SJCRH30 (cell line): ENCODE measurements around the gene RARB. TPM values are rescaled to one million over a fixed set of nuclear protein-coding genes. Genes with fewer than 3 reads are reported as not detected.

Experiments used
- DNase-seq, 2 experiments: peaks; one replicate each; pipeline ENCODE4 v3.0.0-alpha.2; 2015 to 2020
- H3K27ac ChIP-seq: fragments of 250-450 bp; sonication (Bioruptor Pico); 2 replicates; pipeline ENCODE4 v1.5.1; 2020; ENCODE audit warnings: mild to moderate bottlenecking, moderate library complexity
- H3K27me3 ChIP-seq: fragments of 250-450 bp; sonication (Bioruptor Pico); 2 replicates; pipeline ENCODE4 v1.5.1; 2020; ENCODE audit warnings: mild to moderate bottlenecking, moderate library complexity
- H3K36me3 ChIP-seq: fragments of 250-450 bp; sonication (Bioruptor Pico); 2 replicates; pipeline ENCODE4 v1.5.1; 2020; ENCODE audit warnings: mild to moderate bottlenecking, moderate library complexity
- H3K4me1 ChIP-seq: fragments of 250-450 bp; sonication (Bioruptor Pico); 2 replicates; pipeline ENCODE4 v1.5.1; 2020; ENCODE audit warnings: mild to moderate bottlenecking, moderate library complexity
- H3K4me3 ChIP-seq: fragments of 250-450 bp; sonication (Bioruptor Pico); 2 replicates; pipeline ENCODE4 v1.5.1; 2020; ENCODE audit warnings: mild to moderate bottlenecking, moderate library complexity
- H3K9me3 ChIP-seq: fragments of 250-450 bp; sonication (Bioruptor Pico); replicated peaks from 2 replicates; pipeline ENCODE4 v1.5.1; 2020; ENCODE audit warnings: mild to moderate bottlenecking, moderate library complexity
- total RNA-seq: library from RNA; depleted of rRNA; stranded (reverse); fragments of >200 nt; shearing (Covaris generic); gene quantifications from 2 replicates; pipeline ENCODE4 v1.2.3, GENCODE V29; 2014; rRNA removed

The RARB gene
- total RNA-seq, 1 experiment from 2014 or later = 0.18 TPM

DNA sequence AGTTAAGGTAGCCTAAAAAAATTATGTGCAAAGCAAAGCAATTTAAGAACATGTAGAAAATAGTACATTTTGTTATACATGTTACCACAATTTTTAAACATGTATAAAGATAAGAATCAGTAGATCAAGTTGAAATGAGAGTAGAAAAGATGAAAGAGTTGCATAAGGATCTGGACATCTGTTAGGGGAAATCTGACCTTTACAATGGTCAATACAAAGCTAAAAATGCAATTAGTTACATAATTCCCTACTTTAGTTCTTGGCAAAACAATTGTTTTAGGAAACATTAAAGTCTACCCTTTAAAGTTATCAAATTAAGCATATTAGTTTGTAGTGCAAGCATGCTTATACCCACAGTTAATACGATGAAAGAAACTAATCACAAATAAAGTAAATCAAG, 203.9 kb downstream of the RARB start:
- H3K4me1 ChIP-seq = no peaks in the 10 kb centered on the region
- no peaks in the 10 kb centered on the region for H3K9me3 ChIP-seq
- no peak for DNase-seq
- H3K27ac ChIP-seq = no peak overlapping the region
- no peak overlapping the region for H3K4me3 ChIP-seq
- peaks cover 85% of the 10 kb centered on the region for H3K36me3 ChIP-seq
- H3K27me3 ChIP-seq = no peaks in the 10 kb centered on the region

- no peaks in the 10 kb centered on the region for H3K27me3 ChIP-seq
- no peak overlapping the region for H3K27ac ChIP-seq
- no peaks in the 10 kb centered on the region for H3K4me1 ChIP-seq
- DNase-seq = no peak
- H3K36me3 ChIP-seq = peaks cover 74% of the 10 kb centered on the region
- H3K4me3 ChIP-seq = no peak overlapping the region
- H3K9me3 ChIP-seq = no peaks in the 10 kb centered on the region
Measured at GRCh38 chr3:25633919-25634318, 205.9 kb downstream of the RARB start.

GRCh38 chr3:25635038-25635437, 207.0 kb downstream of the RARB start:
- Histone ChIP-seq H3K4me1 (no peaks in the 10 kb centered on the region), H3K4me3 (no peak overlapping the region), H3K36me3 (peaks cover 69% of the 10 kb centered on the region), H3K27ac (no peak overlapping the region), H3K9me3 (no peaks in the 10 kb centered on the region), H3K27me3 (no peaks in the 10 kb centered on the region)
- no peak for DNase-seq

Other genes with a start within 250 kb of the RARB start
- 231 and 247 TPM in 2 replicates for gene TOP2B, start 236.6 kb downstream of the RARB start, total RNA-seq